HCT116 (cell line): Measurements from ENCODE around the gene TRIM14. TPM values are rescaled to one million over a fixed set of nuclear protein-coding genes. Genes with fewer than 3 reads are reported as not detected.

Experiments used
- ATAC-seq: fragments of 200-7000 bp; cut with Tn5 transposase; 2 replicates; pipeline ENCODE4 v1.9.1; 2020; ENCODE audit warnings: mild to moderate bottlenecking, moderate library complexity
- BruUV-seq: library from RNA; stranded (reverse); fragments of 400-500 nt; replicated peaks from 2 replicates; lab custom pipeline; 2021; lab: Mats Ljungman, UMichigan
- CTCF ChIA-PET: fragments of 300-600 bp; sonication (Branson Sonifier 250); formaldehyde crosslinking; loops from one replicate; lab custom pipeline; 2021; ENCODE audit warnings: antibody characterized with exemption; lab: Charles Lee
- POLR2A ChIA-PET: fragments of 300-600, 350-600 bp; sonication (Branson Sonifier 250); formaldehyde crosslinking; loops from one replicate; lab custom pipeline; 2021; ENCODE audit warnings: antibody characterized with exemption; lab: Charles Lee
- RAD21 ChIA-PET, 2 experiments: fragments of 300-600 bp; sonication (Branson Sonifier 250); formaldehyde crosslinking; loops; one replicate each; lab custom pipeline; 2023; ENCODE audit warnings: low total read pairs in 2 of 2; ENCODE audit not compliant: uncharacterized antibody in 2 of 2, unreplicated experiment in 2 of 2, low non-redundant PET in 1 of 2; lab: Charles Lee
- DNase-seq: peaks from one replicate; pipeline ENCODE4 v3.0.0-alpha.2; 2010; ENCODE audit warnings: low read depth, low spot score
- H2AFZ ChIP-seq: fragments of 200-600 bp; shearing (Covaris generic), sonication (generic); 2 replicates; pipeline ENCODE4 v1.6.1; 2017; ENCODE audit warnings: low read depth, mixed run types, mixed read lengths, antibody characterized with exemption, low read length; ENCODE audit not compliant: poor library complexity, severe bottlenecking
- H3K27ac ChIP-seq: 2 replicates; pipeline ENCODE4 v1.5.1; 2012; ENCODE audit warnings: low read depth, low read length
- H3K27me3 ChIP-seq: fragments of 200-600 bp; sonication (generic); 2 replicates; pipeline ENCODE4 v1.6.1; 2016; ENCODE audit warnings: mixed run types, low read length, mixed read lengths; ENCODE audit not compliant: insufficient read depth
- H3K36me3 ChIP-seq, 2 experiments: fragments of 200-500 bp in 1 of 2; fragments of 200-600 bp in 1 of 2; sonication (Bioruptor generic) in 1 of 2; sonication (generic) in 1 of 2; 2 replicates each; pipeline versions ENCODE4 v1.5.1 to v1.6.1; 2014 to 2016; ENCODE audit warnings: low read length in 2 of 2, inconsistent platforms in 1 of 2, mixed read lengths in 1 of 2, mixed run types in 1 of 2; ENCODE audit not compliant: insufficient read depth in 2 of 2, control insufficient read depth in 1 of 2
- H3K4me1 ChIP-seq, 2 experiments: fragments of 200-600 bp in 1 of 2; sonication (generic) in 1 of 2; 2 replicates each; pipeline versions ENCODE4 v1.5.1 to v1.6.1; 2012 to 2017; ENCODE audit warnings: low read length in 2 of 2, inconsistent platforms in 1 of 2, mild to moderate bottlenecking in 1 of 2, mixed read lengths in 1 of 2, mixed run types in 1 of 2, moderate library complexity in 1 of 2; ENCODE audit not compliant: insufficient read depth in 2 of 2, control insufficient read depth in 1 of 2
- H3K4me2 ChIP-seq: fragments of 200-600 bp; sonication (generic); 2 replicates; pipeline ENCODE4 v1.6.1; 2017; ENCODE audit warnings: mixed run types, low read length, mixed read lengths
- H3K4me3 ChIP-seq, 2 experiments: fragments of 200-600 bp in 1 of 2; sonication (generic) in 1 of 2; replicated peaks in 1 of 2; 2 replicates each; pipeline ENCODE4 v1.5.1; 2011 to 2016; ENCODE audit warnings: low read length in 2 of 2, control low read depth in 1 of 2, low read depth in 1 of 2, mild to moderate bottlenecking in 1 of 2, mixed read lengths in 1 of 2, mixed run types in 1 of 2
- H3K79me2 ChIP-seq: fragments of 200-600 bp; sonication (generic); 2 replicates; pipeline ENCODE4 v1.6.1; 2017; ENCODE audit warnings: mild to moderate bottlenecking, mixed run types, low read length, moderate library complexity, mixed read lengths; ENCODE audit not compliant: insufficient read depth
- H3K9ac ChIP-seq: fragments of 200-600 bp; sonication (generic); 2 replicates; pipeline ENCODE4 v1.6.1; 2016; ENCODE audit warnings: low read length, mixed read lengths
- H3K9me2 ChIP-seq: fragments of 200-600 bp; sonication (generic), shearing (Covaris generic); 2 replicates; pipeline ENCODE4 v1.6.1; 2017; ENCODE audit warnings: mixed run types, mild to moderate bottlenecking, moderate library complexity; ENCODE audit not compliant: insufficient read depth
- H3K9me3 ChIP-seq, 2 experiments: fragments of 200-500 bp in 1 of 2; fragments of 200-600 bp in 1 of 2; sonication (Bioruptor generic) in 1 of 2; sonication (generic) in 1 of 2; 2 replicates each; pipeline ENCODE4 v1.6.1; 2014 to 2017; ENCODE audit warnings: low read length in 2 of 2, mixed read lengths in 2 of 2, inconsistent platforms in 1 of 2, low read depth in 1 of 2, mild to moderate bottlenecking in 1 of 2, mixed run types in 1 of 2, moderate library complexity in 1 of 2; ENCODE audit not compliant: control insufficient read depth in 1 of 2, insufficient read depth in 1 of 2
- H4K20me1 ChIP-seq: fragments of 200-600 bp; sonication (generic), shearing (Covaris generic); 2 replicates; pipeline ENCODE4 v1.6.1; 2017; ENCODE audit warnings: mixed run types, mild to moderate bottlenecking, moderate library complexity; ENCODE audit not compliant: insufficient read depth
- CBX3 ChIP-seq: IDR thresholded peaks from 2 replicates; pipeline ENCODE4 v1.6.1; 2012; ENCODE audit warnings: low read depth
- CEBPB ChIP-seq: IDR thresholded peaks from 2 replicates; pipeline ENCODE4 v1.6.1; 2012; ENCODE audit warnings: low read depth
- ELF1 ChIP-seq: IDR thresholded peaks from 2 replicates; pipeline ENCODE4 v1.6.1; 2012; ENCODE audit warnings: low read depth, borderline replicate concordance
- FOSL1 ChIP-seq: IDR thresholded peaks from 2 replicates; pipeline ENCODE4 v1.6.1; 2012; ENCODE audit warnings: low read depth
- JUND ChIP-seq: IDR thresholded peaks from 2 replicates; pipeline ENCODE4 v1.6.1; 2012
- POLR2A ChIP-seq: IDR thresholded peaks from 2 replicates; pipeline ENCODE4 v1.7.0; 2011; ENCODE audit warnings: borderline replicate concordance; ENCODE audit not compliant: insufficient read depth, insufficient read length; ENCODE audit errors: extremely low read depth
- POLR2AphosphoS5 ChIP-seq: IDR thresholded peaks from 2 replicates; pipeline ENCODE4 v1.6.1; 2011; ENCODE audit warnings: mild to moderate bottlenecking, low read depth, low read length, moderate library complexity
- SIN3A ChIP-seq: IDR thresholded peaks from 2 replicates; pipeline ENCODE4 v1.6.1; 2012; ENCODE audit warnings: low read depth
- SRF ChIP-seq: IDR thresholded peaks from 2 replicates; pipeline ENCODE4 v1.6.1; 2012; ENCODE audit warnings: low read depth
- TCF7L2 ChIP-seq: IDR thresholded peaks from 2 replicates; pipeline ENCODE4 v1.7.0; 2011; ENCODE audit warnings: borderline replicate concordance, inconsistent platforms; ENCODE audit not compliant: insufficient read depth, insufficient read length; ENCODE audit errors: extremely low read depth
- ZBTB33 ChIP-seq: IDR thresholded peaks from 2 replicates; pipeline ENCODE4 v1.6.1; 2011; ENCODE audit warnings: mild to moderate bottlenecking, low read length, moderate library complexity; ENCODE audit not compliant: insufficient replicate concordance; ENCODE audit errors: extremely low read depth
- ZNF274 ChIP-seq: fragments of 200-500 bp; sonication (Bioruptor generic); IDR thresholded peaks from 2 replicates; pipeline ENCODE4 v1.6.1; 2014; ENCODE audit warnings: mild to moderate bottlenecking, low read depth, low read length, inconsistent platforms
- intact Hi-C: fragments of 100-400 bp; cut with micrococcal nuclease; formaldehyde crosslinking; loops from 2 replicates; pipeline ENCODE4 v1.10.0; 2022
- total RNA-seq: library from RNA; stranded (reverse); gene quantifications from one replicate; pipeline ENCODE4 v1.2.1, GENCODE V29; 2021; ENCODE audit not compliant: unreplicated experiment
- TF ChIP-seq, protein P1 (sequence below): IDR thresholded peaks from 2 replicates; pipeline ENCODE4 v1.6.1; 2012

The TRIM14 gene
- total RNA-seq, 1 experiment from 2014 or later = 24.4 TPM

DNA sequence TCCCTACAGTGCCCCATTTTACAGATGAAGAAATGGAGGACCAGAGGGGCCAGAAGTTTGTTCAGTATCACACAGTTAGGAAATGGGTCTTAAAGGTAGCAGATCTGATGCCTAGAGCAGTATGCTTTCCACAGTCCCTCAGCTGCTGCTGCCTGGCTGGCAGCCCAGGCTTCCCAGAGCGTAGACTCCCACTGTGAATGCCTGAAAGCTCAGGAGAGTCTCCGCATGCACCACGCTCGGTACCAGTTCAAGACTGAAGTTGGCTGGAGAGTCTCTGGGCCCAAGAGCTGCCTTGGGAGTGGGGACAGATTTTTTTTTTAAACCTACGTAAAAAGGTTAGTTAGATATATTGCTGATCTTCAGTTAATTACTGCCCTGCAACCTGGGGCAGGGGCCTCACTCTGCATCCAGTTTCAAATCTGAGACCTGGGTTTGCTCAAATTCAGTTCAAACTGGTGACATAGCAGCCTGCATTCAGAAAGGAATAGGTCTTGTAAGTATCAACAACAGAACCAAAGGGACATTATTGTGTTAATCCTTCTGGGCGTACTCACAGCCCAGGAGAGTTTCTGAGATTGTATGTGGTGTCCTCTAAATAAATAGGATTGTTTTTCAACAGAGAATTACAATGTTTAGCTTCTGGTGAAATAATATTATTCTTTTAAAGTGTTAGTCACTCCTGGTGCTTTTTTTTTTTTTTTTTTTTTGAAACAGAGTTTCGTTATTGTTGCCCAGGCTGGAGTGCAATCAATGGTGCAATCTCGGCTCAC lies 54.2 kb downstream of the TRIM14 start:
- CTCF ChIA-PET = no interaction called here
- Histone ChIP-seq H3K36me3 (peaks cover 27% of the 10 kb centered on the region in 2 experiments), H4K20me1 (no peaks in the 10 kb centered on the region), H2AFZ (no peak overlapping the region), H3K4me3 (no peak overlapping the region), H3K4me2 (no peak overlapping the region), H3K9ac (no peak overlapping the region), H3K9me2 (no peaks in the 10 kb centered on the region), H3K27me3 (no peaks in the 10 kb centered on the region), H3K9me3 (no peaks in the 10 kb centered on the region), H3K4me1 (no peaks in the 10 kb centered on the region), H3K79me2 (peaks cover 56% of the 10 kb centered on the region), H3K27ac (no peak overlapping the region)
- RAD21 ChIA-PET = no interaction called here
- DNase-seq (no peak), ATAC-seq (no peak)
- intact Hi-C loops = no loop called here
- no peak for TF ChIP-seq JUND
- TF ChIP-seq POLR2A = no peak
- no peak for TF ChIP-seq SRF
- no peak for TF ChIP-seq CBX3
- TF ChIP-seq TCF7L2 = no peak
- no peak for TF ChIP-seq CEBPB
- TF ChIP-seq ZNF274 = no peak
- TF ChIP-seq FOSL1 = no peak
- no peak for TF ChIP-seq SIN3A
- no peak for TF ChIP-seq POLR2AphosphoS5
- TF ChIP-seq ELF1 = no peak
- TF ChIP-seq, protein P1, sequence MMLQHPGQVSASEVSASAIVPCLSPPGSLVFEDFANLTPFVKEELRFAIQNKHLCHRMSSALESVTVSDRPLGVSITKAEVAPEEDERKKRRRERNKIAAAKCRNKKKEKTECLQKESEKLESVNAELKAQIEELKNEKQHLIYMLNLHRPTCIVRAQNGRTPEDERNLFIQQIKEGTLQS = no peak
- TF ChIP-seq ZBTB33 = no peak
- POLR2A ChIA-PET = no interaction called here
- no TSS peak for BruUV-seq
